Liver (tissue), 9 donors: ENCODE measurements around the gene HDAC10. TPM values are rescaled to one million over a fixed set of nuclear protein-coding genes. Genes with fewer than 3 reads are reported as not detected.

Experiments
- DNase-seq: peaks from one replicate; pipeline ENCODE4 v3.0.0-alpha.2; 2017; ENCODE audit warnings: low spot score
- H3K27ac ChIP-seq, 2 donors: one replicate each; pipeline ENCODE4 v1.7.0; 2013; ENCODE audit warnings: inconsistent platforms in 2 of 2, low read length in 2 of 2, control low read depth in 1 of 2, low read depth in 1 of 2, mild to moderate bottlenecking in 1 of 2
- H3K27me3 ChIP-seq, 4 donors: one replicate each; pipeline versions ENCODE4 v1.6.1 to v1.7.0; 2013; ENCODE audit warnings: low read length in 3 of 4, inconsistent platforms in 1 of 4, mild to moderate bottlenecking in 1 of 4, moderate library complexity in 1 of 4; ENCODE audit not compliant: control insufficient read depth in 4 of 4, insufficient read depth in 4 of 4
- H3K36me3 ChIP-seq, 4 donors: one replicate each; pipeline versions ENCODE4 v1.6.1 to v1.7.0; 2013; ENCODE audit warnings: low read length in 3 of 4, mild to moderate bottlenecking in 3 of 4, low read depth in 1 of 4, moderate library complexity in 1 of 4; ENCODE audit not compliant: control insufficient read depth in 4 of 4, insufficient read depth in 3 of 4
- H3K4me1 ChIP-seq, 4 donors: one replicate each; pipeline versions ENCODE4 v1.6.1 to v1.7.0; 2013; ENCODE audit warnings: low read length in 3 of 4, mild to moderate bottlenecking in 3 of 4, moderate library complexity in 1 of 4; ENCODE audit not compliant: control insufficient read depth in 4 of 4, insufficient read depth in 4 of 4
- H3K4me3 ChIP-seq, 3 donors: one replicate each; pipeline versions ENCODE4 v1.6.1 to v1.7.0; 2013; ENCODE audit warnings: low read length in 3 of 3, control low read depth in 1 of 3, low read depth in 1 of 3, mild to moderate bottlenecking in 1 of 3
- H3K9ac ChIP-seq, 2 donors: one replicate each; pipeline ENCODE4 v1.7.0; 2013; ENCODE audit warnings: low read length in 2 of 2, mild to moderate bottlenecking in 2 of 2, moderate library complexity in 2 of 2, control low read depth in 1 of 2, low read depth in 1 of 2
- H3K9me3 ChIP-seq, 4 donors: one replicate each; pipeline versions ENCODE4 v1.6.1 to v1.7.0; 2013; ENCODE audit warnings: low read length in 3 of 4; ENCODE audit not compliant: control insufficient read depth in 4 of 4
- ATF3 ChIP-seq: IDR thresholded peaks from 2 replicates; pipeline ENCODE4 v1.6.1; 2016; ENCODE audit warnings: antibody characterized with exemption
- CTCF ChIP-seq: fragments of 150-350 bp; IDR thresholded peaks from 2 replicates; pipeline ENCODE4 v1.5.1; 2017; ENCODE audit warnings: improper control_type of control experiment, low read depth, low read length; ENCODE audit not compliant: missing input control
- EGR1 ChIP-seq, 2 donors: IDR thresholded peaks; 2 replicates each; pipeline ENCODE4 v1.6.1; 2016 to 2018; ENCODE audit warnings: antibody characterized with exemption in 2 of 2, low read depth in 2 of 2
- FOXA1 ChIP-seq: IDR thresholded peaks from 2 replicates; pipeline ENCODE4 v1.6.1; 2016; ENCODE audit warnings: antibody characterized with exemption
- FOXA2 ChIP-seq: IDR thresholded peaks from 2 replicates; pipeline ENCODE4 v1.6.1; 2016; ENCODE audit warnings: antibody characterized with exemption
- GABPA ChIP-seq, 2 donors: IDR thresholded peaks in 1 of 2; conservative IDR thresholded peaks in 1 of 2; 2 replicates each; pipeline ENCODE4 v1.6.1; 2016; ENCODE audit warnings: antibody characterized with exemption in 2 of 2, mild to moderate bottlenecking in 1 of 2, moderate library complexity in 1 of 2
- HNF4A ChIP-seq, 2 donors: conservative IDR thresholded peaks; 2 replicates each; pipeline ENCODE4 v1.6.1; 2016; ENCODE audit warnings: antibody characterized with exemption in 2 of 2, mild to moderate bottlenecking in 2 of 2
- HNF4G ChIP-seq: IDR thresholded peaks from 2 replicates; pipeline ENCODE4 v1.6.1; 2016; ENCODE audit warnings: antibody characterized with exemption
- JUND ChIP-seq, 2 donors: IDR thresholded peaks; 2 replicates each; pipeline ENCODE4 v1.6.1; 2016; ENCODE audit warnings: antibody characterized with exemption in 2 of 2
- MAX ChIP-seq: IDR thresholded peaks from 2 replicates; pipeline ENCODE4 v1.6.1; 2016; ENCODE audit warnings: antibody characterized with exemption
- NR2F2 ChIP-seq: IDR thresholded peaks from 2 replicates; pipeline ENCODE4 v1.6.1; 2016; ENCODE audit warnings: antibody characterized with exemption
- RAD21 ChIP-seq, 2 donors: IDR thresholded peaks; 2 replicates each; pipeline ENCODE4 v1.6.1; 2016; ENCODE audit warnings: antibody characterized with exemption in 2 of 2, mild to moderate bottlenecking in 2 of 2
- RXRA ChIP-seq, 2 donors: IDR thresholded peaks; 2 replicates each; pipeline ENCODE4 v1.6.1; 2017 to 2018; ENCODE audit warnings: antibody characterized with exemption in 2 of 2, mild to moderate bottlenecking in 1 of 2
- SP1 ChIP-seq: IDR thresholded peaks from 2 replicates; pipeline ENCODE4 v1.6.1; 2018; ENCODE audit warnings: antibody characterized with exemption, mild to moderate bottlenecking
- TAF1 ChIP-seq: conservative IDR thresholded peaks from 2 replicates; pipeline ENCODE4 v1.6.1; 2016; ENCODE audit warnings: antibody characterized with exemption, mild to moderate bottlenecking
- YY1 ChIP-seq: IDR thresholded peaks from 2 replicates; pipeline ENCODE4 v1.6.1; 2016; ENCODE audit warnings: antibody characterized with exemption, mild to moderate bottlenecking
- WGBS: extraction: QIAGEN DNeasy Blood & Tissue Kit; methylation state at CpG from one replicate; pipeline ENCODE4 v1.1.7; 2013; 5-methylcytosine and 5-hydroxymethylcytosine counted together
- polyA plus RNA-seq, 2 donors: library from polyadenylated mRNA; stranded (reverse) in 1 of 2; unstranded in 1 of 2; fragments of 200-250 nt in 1 of 2; fragments of >200 nt in 1 of 2; fragmentation: Nextera tagmentation in 1 of 2; extraction: Ambion mirVana in 1 of 2; gene quantifications; one replicate each; pipeline versions ENCODE4 v1.2.1 to v1.2.3, GENCODE V29; 2013 to 2015
- total RNA-seq, 2 donors: library from RNA; depleted of rRNA; stranded (reverse); fragments of >200 nt; gene quantifications; one replicate each; pipeline ENCODE4 v1.2.3, GENCODE V29; 2014
- TF ChIP-seq, protein P1 (sequence below): IDR thresholded peaks from 2 replicates; pipeline ENCODE4 v1.6.1; 2016; ENCODE audit warnings: antibody characterized with exemption
- TF ChIP-seq, protein P2 (sequence below): IDR thresholded peaks from 2 replicates; pipeline ENCODE4 v1.6.1; 2016; ENCODE audit warnings: antibody characterized with exemption, mild to moderate bottlenecking
- donor health status: healthy.
- donor health status: healthy.
- donor health status: healthy.
- donor health status: healthy.
- donor health status: healthy.

HDAC10 gene
- total and polyA plus RNA-seq, 4 donors = 6.2 to 18.2 (median 13.6) TPM

DNA sequence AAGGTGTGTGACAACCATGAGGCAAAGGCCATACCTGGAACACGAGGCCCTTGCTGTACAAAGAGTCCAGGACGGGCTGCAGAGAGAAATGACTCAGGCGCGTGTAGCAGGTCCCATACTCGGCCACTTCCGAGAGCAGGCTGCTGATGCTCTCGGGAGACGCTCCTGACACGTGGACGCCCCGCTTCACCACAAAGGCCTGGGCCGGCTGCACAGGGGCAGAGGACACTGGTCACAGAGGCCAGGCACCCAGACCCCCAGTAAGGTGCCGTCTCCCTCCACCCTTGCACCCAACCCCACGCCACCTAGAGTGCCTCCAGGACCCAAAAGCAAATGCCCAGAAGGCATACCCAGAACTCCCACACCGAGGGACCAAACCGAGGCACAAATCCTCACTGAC lies 21.7 kb downstream of the HDAC10 start:
- Histone ChIP-seq H3K27me3 (no peaks in the 10 kb centered on the region), H3K36me3 (peaks cover 7 to 52% (median 18%) of the 10 kb centered on the region in 4 donors)
- TF ChIP-seq YY1 (no peak), HNF4G (no peak)

DNA sequence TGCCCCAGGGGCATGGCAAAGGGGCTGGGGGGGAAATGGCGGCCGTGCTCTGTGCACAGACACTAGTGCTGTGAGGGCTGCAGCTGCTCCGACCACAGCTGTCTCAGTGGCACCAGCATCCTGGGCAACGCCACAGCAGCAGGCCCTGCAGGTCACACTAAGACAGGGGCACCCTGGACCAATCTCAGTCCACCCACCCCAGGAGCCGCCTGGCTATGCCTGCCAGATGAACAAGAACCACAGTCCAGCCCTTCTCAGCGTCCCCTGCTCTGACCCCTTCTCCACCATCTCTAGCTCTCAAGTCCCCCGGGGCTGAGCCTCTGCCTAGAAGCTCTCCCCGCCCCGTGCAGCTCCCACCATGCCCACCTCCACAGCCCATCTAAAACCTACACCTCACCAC lies 22.7 kb downstream of the HDAC10 start:
- TF ChIP-seq HNF4A (conservative IDR thresholded peaks at IDR 0.05) = no peak
- TF ChIP-seq, protein P1, sequence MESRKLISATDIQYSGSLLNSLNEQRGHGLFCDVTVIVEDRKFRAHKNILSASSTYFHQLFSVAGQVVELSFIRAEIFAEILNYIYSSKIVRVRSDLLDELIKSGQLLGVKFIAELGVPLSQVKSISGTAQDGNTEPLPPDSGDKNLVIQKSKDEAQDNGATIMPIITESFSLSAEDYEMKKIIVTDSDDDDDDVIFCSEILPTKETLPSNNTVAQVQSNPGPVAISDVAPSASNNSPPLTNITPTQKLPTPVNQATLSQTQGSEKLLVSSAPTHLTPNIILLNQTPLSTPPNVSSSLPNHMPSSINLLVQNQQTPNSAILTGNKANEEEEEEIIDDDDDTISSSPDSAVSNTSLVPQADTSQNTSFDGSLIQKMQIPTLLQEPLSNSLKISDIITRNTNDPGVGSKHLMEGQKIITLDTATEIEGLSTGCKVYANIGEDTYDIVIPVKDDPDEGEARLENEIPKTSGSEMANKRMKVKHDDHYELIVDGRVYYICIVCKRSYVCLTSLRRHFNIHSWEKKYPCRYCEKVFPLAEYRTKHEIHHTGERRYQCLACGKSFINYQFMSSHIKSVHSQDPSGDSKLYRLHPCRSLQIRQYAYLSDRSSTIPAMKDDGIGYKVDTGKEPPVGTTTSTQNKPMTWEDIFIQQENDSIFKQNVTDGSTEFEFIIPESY = no peak
- Histone ChIP-seq H3K27me3 (no peaks in the 10 kb centered on the region), H3K4me3 (no peak overlapping the region), H3K9ac (no peak overlapping the region), H3K27ac (no peak overlapping the region), H3K36me3 (peaks cover 7 to 58% (median 23%) of the 10 kb centered on the region in 4 donors), H3K4me1 (no peaks in the 10 kb centered on the region), H3K9me3 (no peaks in the 10 kb centered on the region)
- 97% methylated on average over 9 of the region's 9 CpGs for WGBS
- no peak for DNase-seq

More for the DNA sequence above, 21.7 kb downstream of the HDAC10 start:
- no peak overlapping the region for H3K4me3 ChIP-seq
- WGBS = 98% methylated on average over 16 of the region's 16 CpGs
- H3K9me3 ChIP-seq = no peaks in the 10 kb centered on the region
- no peak overlapping the region for H3K9ac ChIP-seq
- no peak for DNase-seq
- no peaks in the 10 kb centered on the region for H3K4me1 ChIP-seq
- H3K27ac ChIP-seq = no peak overlapping the region

GRCh38 chr22:50227579-50228215 lies 23.4 kb downstream of the HDAC10 start:
- H3K4me3 ChIP-seq = no peak overlapping the region
- H3K4me1 ChIP-seq = no peaks in the 10 kb centered on the region
- H3K36me3 ChIP-seq = peaks cover 8 to 59% (median 24%) of the 10 kb centered on the region in 4 donors
- H3K27ac ChIP-seq = no peak overlapping the region
- H3K9me3 ChIP-seq = no peaks in the 10 kb centered on the region
- WGBS = 92% methylated on average over 25 of the region's 25 CpGs
- TF ChIP-seq, protein P2, sequence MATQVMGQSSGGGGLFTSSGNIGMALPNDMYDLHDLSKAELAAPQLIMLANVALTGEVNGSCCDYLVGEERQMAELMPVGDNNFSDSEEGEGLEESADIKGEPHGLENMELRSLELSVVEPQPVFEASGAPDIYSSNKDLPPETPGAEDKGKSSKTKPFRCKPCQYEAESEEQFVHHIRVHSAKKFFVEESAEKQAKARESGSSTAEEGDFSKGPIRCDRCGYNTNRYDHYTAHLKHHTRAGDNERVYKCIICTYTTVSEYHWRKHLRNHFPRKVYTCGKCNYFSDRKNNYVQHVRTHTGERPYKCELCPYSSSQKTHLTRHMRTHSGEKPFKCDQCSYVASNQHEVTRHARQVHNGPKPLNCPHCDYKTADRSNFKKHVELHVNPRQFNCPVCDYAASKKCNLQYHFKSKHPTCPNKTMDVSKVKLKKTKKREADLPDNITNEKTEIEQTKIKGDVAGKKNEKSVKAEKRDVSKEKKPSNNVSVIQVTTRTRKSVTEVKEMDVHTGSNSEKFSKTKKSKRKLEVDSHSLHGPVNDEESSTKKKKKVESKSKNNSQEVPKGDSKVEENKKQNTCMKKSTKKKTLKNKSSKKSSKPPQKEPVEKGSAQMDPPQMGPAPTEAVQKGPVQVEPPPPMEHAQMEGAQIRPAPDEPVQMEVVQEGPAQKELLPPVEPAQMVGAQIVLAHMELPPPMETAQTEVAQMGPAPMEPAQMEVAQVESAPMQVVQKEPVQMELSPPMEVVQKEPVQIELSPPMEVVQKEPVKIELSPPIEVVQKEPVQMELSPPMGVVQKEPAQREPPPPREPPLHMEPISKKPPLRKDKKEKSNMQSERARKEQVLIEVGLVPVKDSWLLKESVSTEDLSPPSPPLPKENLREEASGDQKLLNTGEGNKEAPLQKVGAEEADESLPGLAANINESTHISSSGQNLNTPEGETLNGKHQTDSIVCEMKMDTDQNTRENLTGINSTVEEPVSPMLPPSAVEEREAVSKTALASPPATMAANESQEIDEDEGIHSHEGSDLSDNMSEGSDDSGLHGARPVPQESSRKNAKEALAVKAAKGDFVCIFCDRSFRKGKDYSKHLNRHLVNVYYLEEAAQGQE = no peak
- TF ChIP-seq ATF3 = no peak
- no peak for TF ChIP-seq RXRA (IDR thresholded peaks at IDR 0.05)
- no peak for TF ChIP-seq GABPA (IDR thresholded peaks at IDR 0.05 in 1 of 2, conservative IDR thresholded peaks at IDR 0.05 in 1 of 2)
- TF ChIP-seq JUND (IDR thresholded peaks at IDR 0.05) = no peak
- no peak for TF ChIP-seq RAD21 (IDR thresholded peaks at IDR 0.05)
- no peak for TF ChIP-seq EGR1 (IDR thresholded peaks at IDR 0.05; ENCODE audit: low read depth in 2 of 2)
- TF ChIP-seq TAF1 = no peak
- no peak for TF ChIP-seq HNF4A (conservative IDR thresholded peaks at IDR 0.05)
- no peak for TF ChIP-seq FOXA1
- TF ChIP-seq SP1 = no peak
- TF ChIP-seq YY1 = no peak
- no peak for TF ChIP-seq FOXA2
- TF ChIP-seq NR2F2 = no peak
- TF ChIP-seq CTCF = no peak
- TF ChIP-seq HNF4G = no peak
- TF ChIP-seq MAX = no peak
- TF ChIP-seq, protein P1 = no peak
- no peaks in the 10 kb centered on the region for H3K27me3 ChIP-seq
- H3K9ac ChIP-seq = no peak overlapping the region
- no peak for DNase-seq
